Astrocyte (in vitro differentiated cells and primary cell): ENCODE results near the gene SLC6A7.

Source experiments
- CTCF ChIP-seq: IDR thresholded peaks from 2 replicates; pipeline ENCODE4 v1.5.1; 2011; ENCODE audit warnings: low read depth, mild to moderate bottlenecking, inconsistent platforms, low read length, moderate library complexity; ENCODE audit not compliant: insufficient read depth
- EZH2 ChIP-seq: IDR thresholded peaks from 2 replicates; pipeline ENCODE4 v1.6.1; 2012; ENCODE audit warnings: mild to moderate bottlenecking, low read length, inconsistent platforms; ENCODE audit not compliant: insufficient read depth

DNA sequence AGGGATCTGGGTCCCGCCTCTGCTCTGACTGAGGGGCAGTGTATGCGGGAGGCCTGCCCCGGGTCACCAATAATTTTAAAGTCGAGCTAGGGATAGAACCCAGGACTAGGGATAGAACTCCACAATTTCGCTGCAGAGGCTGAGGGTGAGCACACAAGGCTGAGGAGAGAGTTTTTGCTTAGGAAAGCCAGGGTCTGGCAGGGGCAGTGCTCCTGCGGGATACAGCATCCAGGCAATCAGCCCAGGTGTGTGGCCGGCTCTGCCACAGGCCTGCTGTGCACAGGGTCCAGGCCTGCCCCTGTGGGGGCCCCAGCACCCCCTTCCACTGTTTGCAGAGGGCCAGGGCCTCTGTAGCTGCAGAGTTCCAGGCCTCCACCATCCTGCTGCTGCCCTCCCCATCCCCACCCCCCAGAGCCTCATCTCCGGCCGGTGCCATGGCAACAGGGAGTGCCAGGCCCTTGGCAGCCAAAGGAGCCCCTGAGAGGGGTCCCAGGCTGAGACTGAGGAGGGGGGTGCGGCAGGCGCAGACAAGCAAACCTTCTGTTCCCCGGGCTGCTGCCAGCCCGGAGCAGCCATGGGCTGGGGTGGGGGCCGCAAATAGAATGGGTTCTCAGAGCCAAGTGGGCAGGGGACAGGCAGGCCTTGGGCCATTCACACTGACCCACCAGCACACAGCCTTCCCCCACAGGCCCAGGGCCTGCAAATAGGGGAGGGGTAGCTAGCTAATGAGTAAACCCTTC lies 42.8 kb upstream of the SLC6A7 start:
- TF ChIP-seq CTCF (no peak), EZH2 (no peak)
